Colonic mucosa (tissue), 4 donors: ENCODE measurements around the gene LCTL. TPM values are rescaled to one million over a fixed set of nuclear protein-coding genes. Genes with fewer than 3 reads are reported as not detected.
"Not testable (repeated sequence)": the region's sequence is repeated elsewhere in the genome, so short reads cannot be mapped to it uniquely, and the experiment has no call there.

ENCODE experiments used
- DNase-seq: peaks from one replicate; pipeline ENCODE4 v3.0.0-alpha.2; 2020
- H3K27ac ChIP-seq: fragments of 200-600 bp; one replicate; pipeline ENCODE4 v1.8.0; 2021
- H3K27me3 ChIP-seq: fragments of 200-600 bp; one replicate; pipeline ENCODE4 v1.8.0; 2021
- H3K36me3 ChIP-seq: fragments of 200-600 bp; one replicate; pipeline ENCODE4 v1.8.0; 2021
- H3K4me1 ChIP-seq: fragments of 200-600 bp; one replicate; pipeline ENCODE4 v1.8.0; 2021; ENCODE audit warnings: mild to moderate bottlenecking
- H3K4me3 ChIP-seq: fragments of 200-600 bp; one replicate; pipeline ENCODE4 v1.8.0; 2021
- H3K9ac ChIP-seq, 2 donors: one replicate each; pipeline ENCODE4 v1.7.0; 2013; ENCODE audit warnings: control low read depth in 2 of 2, low read depth in 2 of 2, low read length in 2 of 2
- H3K9me3 ChIP-seq: fragments of 200-600 bp; one replicate; pipeline ENCODE4 v1.8.0; 2021
- intact Hi-C: fragments of 100-400 bp; cut with DNase I; formaldehyde crosslinking; loops from one replicate; pipeline ENCODE4 v1.14.1; 2022
- total RNA-seq, 2 donors: library from RNA; stranded (reverse); fragmentation: NEBNext Ultra II Directional in 1 of 2; extraction: Animal tissue kit (Norgen Biotek cat#: 25700) in 1 of 2; gene quantifications; one replicate each; pipeline ENCODE4 v1.2.1, GENCODE V29; 2021
- TF ChIP-seq, protein P1 (sequence below): fragments of 200-600 bp; IDR thresholded peaks from one replicate; pipeline ENCODE4 v1.8.0; 2022; ENCODE audit warnings: antibody characterized with exemption, mild to moderate bottlenecking
- donor health status: healthy.
- donor health status: DM: no; HTN: no; CAD: no.
- donor health status: DM: no; HTN: no; CAD: no.

Gene LCTL
- total RNA-seq, 2 donors from 2014 or later: not detected

DNA sequence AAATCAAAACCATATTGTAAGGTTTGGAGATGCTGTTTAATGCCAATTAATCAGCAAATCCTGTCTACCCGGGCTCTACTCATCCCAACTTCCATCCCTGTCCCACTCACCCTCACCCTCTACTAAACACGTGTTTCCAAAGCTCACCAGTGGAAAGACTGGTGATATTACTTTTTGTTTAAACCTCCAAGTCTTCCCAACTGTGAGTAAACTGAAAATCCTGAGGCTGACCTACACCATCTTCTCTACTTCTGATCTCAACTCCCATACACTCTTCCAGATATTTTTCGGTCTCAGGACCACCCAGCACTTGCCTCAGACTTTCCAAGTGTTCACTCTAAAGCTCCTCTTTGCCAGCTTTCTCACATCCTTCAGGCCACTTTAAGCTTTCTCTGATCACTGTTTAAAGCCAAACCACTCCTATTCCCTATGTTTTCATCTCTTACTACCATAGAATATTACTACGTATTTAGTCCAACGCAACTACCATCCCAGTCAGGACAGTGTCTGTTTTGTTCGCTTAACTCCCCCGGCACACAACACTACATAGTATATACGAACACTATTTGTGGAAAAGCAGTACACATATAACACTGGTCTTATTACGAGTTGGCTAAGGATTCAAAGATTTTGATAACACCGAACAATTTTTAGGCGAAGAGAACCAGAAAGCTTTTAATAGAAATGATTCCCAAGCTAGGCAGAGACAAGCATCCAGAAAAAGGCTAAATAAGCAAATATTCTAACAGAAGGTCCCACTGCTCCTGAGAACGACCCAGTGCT, 61.8 kb downstream of the LCTL start:
- TF ChIP-seq, protein P1, sequence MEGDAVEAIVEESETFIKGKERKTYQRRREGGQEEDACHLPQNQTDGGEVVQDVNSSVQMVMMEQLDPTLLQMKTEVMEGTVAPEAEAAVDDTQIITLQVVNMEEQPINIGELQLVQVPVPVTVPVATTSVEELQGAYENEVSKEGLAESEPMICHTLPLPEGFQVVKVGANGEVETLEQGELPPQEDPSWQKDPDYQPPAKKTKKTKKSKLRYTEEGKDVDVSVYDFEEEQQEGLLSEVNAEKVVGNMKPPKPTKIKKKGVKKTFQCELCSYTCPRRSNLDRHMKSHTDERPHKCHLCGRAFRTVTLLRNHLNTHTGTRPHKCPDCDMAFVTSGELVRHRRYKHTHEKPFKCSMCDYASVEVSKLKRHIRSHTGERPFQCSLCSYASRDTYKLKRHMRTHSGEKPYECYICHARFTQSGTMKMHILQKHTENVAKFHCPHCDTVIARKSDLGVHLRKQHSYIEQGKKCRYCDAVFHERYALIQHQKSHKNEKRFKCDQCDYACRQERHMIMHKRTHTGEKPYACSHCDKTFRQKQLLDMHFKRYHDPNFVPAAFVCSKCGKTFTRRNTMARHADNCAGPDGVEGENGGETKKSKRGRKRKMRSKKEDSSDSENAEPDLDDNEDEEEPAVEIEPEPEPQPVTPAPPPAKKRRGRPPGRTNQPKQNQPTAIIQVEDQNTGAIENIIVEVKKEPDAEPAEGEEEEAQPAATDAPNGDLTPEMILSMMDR: no peak
- Histone ChIP-seq H3K9me3 (no peaks in the 10 kb centered on the region), H3K36me3 (peaks cover 16% of the 10 kb centered on the region), H3K27me3 (no peaks in the 10 kb centered on the region), H3K9ac (peak overlapping the region; percentile 80 to 94), H3K27ac (peak overlapping the region; percentile 78), H3K4me3 (peak overlapping the region; percentile 85), H3K4me1 (peaks cover 6% of the 10 kb centered on the region)
- DNase-seq: no peak
- intact Hi-C loops: no loop called here

DNA sequence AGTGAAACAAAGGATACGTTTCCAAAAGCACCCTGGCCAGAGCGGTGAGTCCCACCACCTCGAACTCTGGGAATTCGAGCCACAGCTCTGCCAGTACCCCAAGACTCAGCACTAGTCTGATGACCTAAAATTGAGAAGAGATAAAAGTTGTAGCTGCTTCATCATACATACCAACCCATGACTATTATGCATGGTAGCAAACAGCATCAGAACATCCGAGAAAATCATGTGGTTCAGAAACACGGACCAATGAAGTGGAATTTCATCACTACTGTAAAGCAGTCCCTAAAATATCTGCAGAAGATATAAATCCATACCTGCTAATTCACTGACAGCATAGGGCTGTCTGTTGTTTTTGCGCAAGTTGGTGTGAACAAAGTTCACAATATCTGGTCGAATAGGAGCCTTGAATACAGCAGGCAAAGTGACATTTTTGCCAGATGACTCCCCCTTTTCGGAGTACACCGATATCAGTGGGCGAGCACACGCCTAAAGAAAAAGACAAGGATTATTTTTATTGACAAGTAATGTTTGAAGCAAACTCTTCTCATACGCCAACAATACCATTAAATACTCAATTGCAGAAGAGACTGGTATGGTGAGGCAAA, 62.7 kb downstream of the LCTL start:
- H3K27me3 ChIP-seq, DNase-seq, intact Hi-C loops, H3K27ac ChIP-seq, H3K4me1 ChIP-seq, H3K9me3 ChIP-seq: not testable (repeated sequence)
- H3K4me3 ChIP-seq: peak overlapping the region; percentile 85
- peak overlapping the region in 1 of 2 donors; percentile 94 for H3K9ac ChIP-seq
- peaks cover 17% of the 10 kb centered on the region for H3K36me3 ChIP-seq

DNA sequence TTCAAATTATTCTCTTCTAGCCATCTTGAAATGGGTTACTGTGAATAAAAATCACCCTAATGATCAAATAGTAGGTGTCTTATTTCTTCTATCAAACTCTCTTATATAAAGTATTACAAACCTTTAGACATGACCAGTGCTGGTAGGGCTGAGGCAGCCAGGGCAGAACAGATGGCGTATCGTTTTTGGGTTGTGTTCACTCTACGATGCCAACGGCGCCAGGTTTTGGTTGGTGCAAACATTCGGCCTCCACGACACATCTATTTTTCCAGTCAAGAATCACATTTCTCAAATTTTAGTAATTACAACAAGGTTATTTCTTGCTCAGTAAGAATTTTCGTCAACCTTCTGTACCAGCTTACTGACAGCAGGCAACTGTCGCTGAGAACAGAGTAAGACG, 63.3 kb downstream of the LCTL start:
- H3K36me3 ChIP-seq: peaks cover 17% of the 10 kb centered on the region
- H3K27me3 ChIP-seq: no peaks in the 10 kb centered on the region
- H3K4me1 ChIP-seq: peaks cover 6% of the 10 kb centered on the region
- no peak overlapping the region for H3K9ac ChIP-seq
- no peak overlapping the region for H3K4me3 ChIP-seq
- no peak for DNase-seq
- TF ChIP-seq, protein P1: no peak
- no peak overlapping the region for H3K27ac ChIP-seq
- H3K9me3 ChIP-seq: no peaks in the 10 kb centered on the region
- intact Hi-C loops: no loop called here

- H3K27me3 ChIP-seq, H3K4me3 ChIP-seq, H3K27ac ChIP-seq, DNase-seq, H3K9me3 ChIP-seq, H3K9ac ChIP-seq, intact Hi-C loops: not testable (repeated sequence)
- peaks cover 17% of the 10 kb centered on the region for H3K36me3 ChIP-seq
- peaks cover 17% of the 10 kb centered on the region for H3K4me1 ChIP-seq
Observed at GRCh38 chr15:66500346-66500745, 65.5 kb downstream of the LCTL start.

GRCh38 chr15:66498501-66499386, 67.1 kb downstream of the LCTL start:
- no peak for DNase-seq
- no peak overlapping the region for H3K4me3 ChIP-seq
- peaks cover 17% of the 10 kb centered on the region for H3K4me1 ChIP-seq
- intact Hi-C loops: loop anchor here (2.0 to 10.0 kb wide), 2 partner anchors 112 to 194 kb away; partner anchors contain the start of gene MAP2K1
- H3K36me3 ChIP-seq: peaks cover 17% of the 10 kb centered on the region
- TF ChIP-seq, protein P1: peak; percentile 27
- H3K9ac ChIP-seq: no peak overlapping the region
- no peaks in the 10 kb centered on the region for H3K9me3 ChIP-seq
- H3K27ac ChIP-seq: no peak overlapping the region
- no peaks in the 10 kb centered on the region for H3K27me3 ChIP-seq

Other genes with a start within 250 kb of the LCTL start
- gene TIPIN, start 209.3 kb downstream of the LCTL start, total RNA-seq: 10 to 100 TPM in 1 of 2 donors, 1 to 10 TPM in 1; 2.9 to 10.6 TPM
- gene MAP2K1, start 179.1 kb downstream of the LCTL start, total RNA-seq: 10 to 100 TPM; 50.0 to 53.2 TPM
- gene SNAPC5, start 68.2 kb downstream of the LCTL start, total RNA-seq: 10 to 100 TPM; 17.2 to 21.3 TPM
- 1,000 to 10,000 TPM; 1,582 to 1,802 TPM for gene RPL4, start 61.1 kb downstream of the LCTL start, total RNA-seq
- gene ZWILCH, start 60.7 kb downstream of the LCTL start, total RNA-seq: 10 to 100 TPM in 1 of 2 donors, 1 to 10 TPM in 1; 8.4 to 20.1 TPM
- gene SMAD6, start 136.2 kb upstream of the LCTL start, total RNA-seq: 10 to 100 TPM in 1 of 2 donors, 1 to 10 TPM in 1; 9.4 to 22.0 TPM